ENCODE data around the gene ARHGEF10L.

The ARHGEF10L gene

GRCh38 chr1:17511188-17511587 lies 28.3 kb upstream of the ARHGEF10L start:
- Mint-ChIP-seq H3K27me3 (peaks cover 10 to 40% of the 10 kb centered on the region in 2 donors), H3K4me3 (no peak overlapping the region), H3K36me3 (ENCODE audit: insufficient read depth) (no peaks in the 10 kb centered on the region), H3K4me1 (ENCODE audit: low read depth in 2 of 2) (no peaks in the 10 kb centered on the region), H3K27ac (no peak overlapping the region), H3K9me3 (no peaks in the 10 kb centered on the region)
- no peak for DNase-seq
- no peak for ATAC-seq (replicated peaks)

GRCh38 chr1:17513131-17513530 lies 26.4 kb upstream of the ARHGEF10L start:
- H3K27ac Mint-ChIP-seq, result no peak overlapping the region
- no peaks in the 10 kb centered on the region for H3K9me3 Mint-ChIP-seq
- peaks cover 22 to 46% of the 10 kb centered on the region in 2 donors for H3K27me3 Mint-ChIP-seq
- no peaks in the 10 kb centered on the region for H3K4me1 Mint-ChIP-seq (ENCODE audit: low read depth in 2 of 2)
- no peaks in the 10 kb centered on the region for H3K36me3 Mint-ChIP-seq (ENCODE audit: insufficient read depth)
- H3K4me3 Mint-ChIP-seq, result no peak overlapping the region
- ATAC-seq (replicated peaks), result no peak
- no peak for DNase-seq

GRCh38 chr1:17514776-17515175 lies 24.7 kb upstream of the ARHGEF10L start:
- no peak overlapping the region for H3K4me3 Mint-ChIP-seq
- H3K4me1 Mint-ChIP-seq (ENCODE audit: low read depth in 2 of 2), result no peaks in the 10 kb centered on the region
- no peak for DNase-seq
- no peak overlapping the region for H3K27ac Mint-ChIP-seq
- peaks cover 2% of the 10 kb centered on the region for H3K36me3 Mint-ChIP-seq (ENCODE audit: insufficient read depth)
- no peak for ATAC-seq (replicated peaks)
- peaks cover 27 to 54% of the 10 kb centered on the region in 2 donors for H3K27me3 Mint-ChIP-seq
- no peaks in the 10 kb centered on the region for H3K9me3 Mint-ChIP-seq

GRCh38 chr1:17515902-17516301 lies 23.6 kb upstream of the ARHGEF10L start:
- Mint-ChIP-seq H3K36me3 (ENCODE audit: insufficient read depth) (peaks cover 2% of the 10 kb centered on the region), H3K9me3 (no peaks in the 10 kb centered on the region), H3K4me1 (ENCODE audit: low read depth in 2 of 2) (peaks cover 0 to 3% of the 10 kb centered on the region in 2 donors), H3K27ac (no peak overlapping the region), H3K27me3 (peaks cover 35 to 58% of the 10 kb centered on the region in 2 donors), H3K4me3 (no peak overlapping the region)
- ATAC-seq (replicated peaks) (no peak), DNase-seq (no peak)

- Mint-ChIP-seq H3K27me3 (peaks cover 35 to 63% of the 10 kb centered on the region in 2 donors), H3K36me3 (ENCODE audit: insufficient read depth) (peaks cover 2% of the 10 kb centered on the region), H3K4me1 (ENCODE audit: low read depth in 2 of 2) (peaks cover 0 to 3% of the 10 kb centered on the region in 2 donors), H3K27ac (no peak overlapping the region), H3K4me3 (no peak overlapping the region), H3K9me3 (no peaks in the 10 kb centered on the region)
- ATAC-seq (replicated peaks) (no peak), DNase-seq (no peak)
Measured at GRCh38 chr1:17516303-17517214, 22.9 kb upstream of the ARHGEF10L start.

GRCh38 chr1:17520041-17520440 lies 19.5 kb upstream of the ARHGEF10L start:
- Mint-ChIP-seq H3K4me3 (no peak overlapping the region), H3K36me3 (ENCODE audit: insufficient read depth) (peaks cover 2% of the 10 kb centered on the region), H3K27ac (no peak overlapping the region), H3K4me1 (ENCODE audit: low read depth in 2 of 2) (peaks cover 0 to 3% of the 10 kb centered on the region in 2 donors), H3K27me3 (peaks cover 42 to 85% of the 10 kb centered on the region in 2 donors), H3K9me3 (no peaks in the 10 kb centered on the region)
- DNase-seq (no peak), ATAC-seq (replicated peaks) (no peak)

- ATAC-seq (replicated peaks) (no peak), DNase-seq (no peak)
- Mint-ChIP-seq H3K27ac (no peak overlapping the region), H3K4me1 (ENCODE audit: low read depth in 2 of 2) (peaks cover 0 to 3% of the 10 kb centered on the region in 2 donors), H3K36me3 (ENCODE audit: insufficient read depth) (peaks cover 2% of the 10 kb centered on the region), H3K9me3 (no peaks in the 10 kb centered on the region), H3K4me3 (no peak overlapping the region), H3K27me3 (peaks cover 39 to 82% of the 10 kb centered on the region in 2 donors)
Measured at GRCh38 chr1:17520473-17521319, 18.8 kb upstream of the ARHGEF10L start.

- Mint-ChIP-seq H3K36me3 (ENCODE audit: insufficient read depth) (peaks cover 2% of the 10 kb centered on the region), H3K27me3 (peaks cover 31 to 77% of the 10 kb centered on the region in 2 donors), H3K9me3 (no peaks in the 10 kb centered on the region), H3K4me3 (no peak overlapping the region), H3K4me1 (ENCODE audit: low read depth in 2 of 2) (peaks cover 0 to 3% of the 10 kb centered on the region in 2 donors), H3K27ac (no peak overlapping the region)
- DNase-seq (no peak), ATAC-seq (replicated peaks) (no peak)
Measured at GRCh38 chr1:17521946-17522612, 17.4 kb upstream of the ARHGEF10L start.

- Mint-ChIP-seq H3K27ac (no peak overlapping the region), H3K4me3 (no peak overlapping the region), H3K9me3 (no peaks in the 10 kb centered on the region), H3K4me1 (ENCODE audit: low read depth in 2 of 2) (peaks cover 0 to 3% of the 10 kb centered on the region in 2 donors), H3K36me3 (ENCODE audit: insufficient read depth) (peaks cover 2% of the 10 kb centered on the region), H3K27me3 (peaks cover 30 to 79% of the 10 kb centered on the region in 2 donors)
- DNase-seq, result no peak
- ATAC-seq (replicated peaks), result no peak
Measured at GRCh38 chr1:17523321-17524041, 16.0 kb upstream of the ARHGEF10L start.

GRCh38 chr1:17524645-17525044 lies 14.9 kb upstream of the ARHGEF10L start:
- H3K36me3 Mint-ChIP-seq (ENCODE audit: insufficient read depth), result no peaks in the 10 kb centered on the region

GRCh38 chr1:17525996-17526686 lies 13.4 kb upstream of the ARHGEF10L start:
- DNase-seq (no peak), ATAC-seq (replicated peaks) (no peak)
- Mint-ChIP-seq H3K27me3 (peaks cover 36 to 84% of the 10 kb centered on the region in 2 donors), H3K27ac (no peak overlapping the region), H3K4me3 (no peak overlapping the region), H3K9me3 (no peaks in the 10 kb centered on the region), H3K36me3 (ENCODE audit: insufficient read depth) (no peaks in the 10 kb centered on the region), H3K4me1 (ENCODE audit: low read depth in 2 of 2) (no peaks in the 10 kb centered on the region)

More at GRCh38 chr1:17524645-17525044, 14.9 kb upstream of the ARHGEF10L start:
- H3K27ac Mint-ChIP-seq, result no peak overlapping the region
- peaks cover 39 to 84% of the 10 kb centered on the region in 2 donors for H3K27me3 Mint-ChIP-seq
- H3K4me1 Mint-ChIP-seq (ENCODE audit: low read depth in 2 of 2), result peaks cover 0 to 3% of the 10 kb centered on the region in 2 donors
- H3K9me3 Mint-ChIP-seq, result no peaks in the 10 kb centered on the region
- no peak for DNase-seq
- no peak overlapping the region for H3K4me3 Mint-ChIP-seq
- no peak for ATAC-seq (replicated peaks)
